NB4 (cell line): ENCODE data around the gene ARMC12.
"Not testable (repeated sequence)": the region's sequence is repeated elsewhere in the genome, so short reads cannot be mapped to it uniquely, and the experiment has no call there.

Source experiments
- DNase-seq: peaks from one replicate; pipeline ENCODE4 v3.0.0; 2010; ENCODE audit warnings: low read depth
- H3K4me3 ChIP-seq: one replicate; pipeline ENCODE4 v1.5.1; 2011; ENCODE audit warnings: mild to moderate bottlenecking, low read depth, low read length, moderate library complexity
- CTCF ChIP-seq: IDR thresholded peaks from one replicate; pipeline ENCODE4 v1.5.1; 2012; ENCODE audit warnings: low read depth, low read length
- MAX ChIP-seq: IDR thresholded peaks from 2 replicates; pipeline ENCODE4 v1.6.1; 2011; ENCODE audit warnings: low read depth, low read length
- MYC ChIP-seq: IDR thresholded peaks from 2 replicates; pipeline ENCODE4 v1.6.1; 2011; ENCODE audit warnings: low read depth, low read length
- POLR2A ChIP-seq: IDR thresholded peaks from 2 replicates; pipeline ENCODE4 v1.6.1; 2011; ENCODE audit warnings: mild to moderate bottlenecking; ENCODE audit not compliant: insufficient read length; ENCODE audit errors: extremely low read depth

The ARMC12 gene

GRCh38 chr6:35736982-35737412, at the start of gene ARMC12:
TSS of gene ARMC12 (plus strand) at chr6:35737032. CDS start at chr6:35737109, 77 bp downstream.
- H3K4me3 ChIP-seq: no peak within 1 kb of the TSS
- TF ChIP-seq MYC: no peak
- no peak for TF ChIP-seq MAX
- no peak for TF ChIP-seq CTCF
- no peak for TF ChIP-seq POLR2A
- no peak for DNase-seq

- peak; percentile 42; the same call in 1 of the 2 replicates for TF ChIP-seq MAX
- 0 out of 2 replicates have a peak, but pooled peaks have one; percentile 33 for TF ChIP-seq MYC
- no peak for TF ChIP-seq POLR2A
- peak; percentile 81 for DNase-seq
- peak overlapping the region; percentile 91 for H3K4me3 ChIP-seq
Observed at GRCh38 chr6:35687658-35688604, 48.9 kb upstream of the ARMC12 start.

- H3K4me3 ChIP-seq: peak within 1 kb of the TSS; percentile 91
- no peak for TF ChIP-seq CTCF
- peak; percentile 92 for TF ChIP-seq MAX
- TF ChIP-seq POLR2A: peak; percentile 84
- peak; percentile 78 for TF ChIP-seq MYC
- DNase-seq: peak; percentile 97
Observed at GRCh38 chr6:35688605-35689322, 48.1 kb upstream of the ARMC12 start, which contains the start of gene FKBP5. TSS of gene FKBP5 (minus strand) at chr6:35688915. CDS start at chr6:35642824, 46,091 bp downstream.

- H3K4me3 ChIP-seq, DNase-seq: not testable (repeated sequence)
Observed at GRCh38 chr6:35690006-35690405, 46.8 kb upstream of the ARMC12 start.

GRCh38 chr6:35690484-35690883, 46.3 kb upstream of the ARMC12 start:
- no peak for TF ChIP-seq CTCF
- TF ChIP-seq MAX: no peak
- TF ChIP-seq MYC: no peak
- TF ChIP-seq POLR2A: no peak
- DNase-seq: no peak
- H3K4me3 ChIP-seq: no peak overlapping the region

GRCh38 chr6:35691027-35691824, 45.6 kb upstream of the ARMC12 start:
- DNase-seq: peak; percentile 85
- TF ChIP-seq CTCF: no peak
- peak; percentile 71 for TF ChIP-seq MAX
- TF ChIP-seq POLR2A: no peak
- TF ChIP-seq MYC: peak; percentile 26; the same call in 1 of the 2 replicates
- no peak overlapping the region for H3K4me3 ChIP-seq
